GM19467 (cell line): ENCODE measurements around the gene GALNT9.
"Not testable (repeated sequence)": the region's sequence is repeated elsewhere in the genome, so short reads cannot be mapped to it uniquely, and the experiment has no call there.

ENCODE experiments used
- ATAC-seq: cut with Tn5 transposase; IDR thresholded peaks from one replicate; pipeline ENCODE4 v1.9.1; 2021; ENCODE audit warnings: mild to moderate bottlenecking, moderate library complexity; ENCODE audit not compliant: unreplicated experiment

GALNT9 gene

DNA sequence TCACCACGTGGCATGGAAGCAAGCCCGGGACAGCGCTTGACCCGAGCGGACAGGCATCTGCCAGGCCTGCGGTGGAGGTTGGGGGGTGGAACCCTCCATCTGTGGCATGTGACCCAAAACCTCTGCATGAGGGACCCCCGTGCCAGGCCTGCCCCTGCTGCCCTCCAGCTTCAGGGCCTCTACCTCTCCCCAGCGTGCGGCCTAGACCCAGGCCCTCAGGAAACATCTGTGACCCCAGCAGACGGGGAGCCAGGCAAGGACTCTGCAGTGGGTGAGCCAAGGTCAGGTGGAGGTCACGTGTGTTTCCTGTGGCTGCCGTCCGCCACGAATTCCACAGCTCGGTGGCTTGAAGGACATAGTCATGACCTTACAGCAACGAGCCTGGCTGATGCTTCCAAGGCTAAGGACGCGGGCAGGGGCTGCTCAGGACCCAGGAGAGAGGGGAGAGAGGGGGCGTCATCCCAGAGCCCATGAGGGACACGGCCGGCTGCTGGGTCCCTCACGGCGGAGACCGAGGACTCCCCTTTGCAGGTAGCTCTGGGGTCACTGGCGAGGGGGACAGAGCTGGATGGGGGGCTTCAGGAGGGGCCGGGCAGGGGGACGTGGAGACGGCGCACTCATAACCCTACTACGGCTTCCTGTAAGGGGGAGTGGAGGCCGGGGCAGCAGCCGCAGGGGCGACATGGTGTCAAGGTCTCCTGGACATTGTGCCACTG, 91.5 kb downstream of the GALNT9 start:
- no peak for ATAC-seq

DNA sequence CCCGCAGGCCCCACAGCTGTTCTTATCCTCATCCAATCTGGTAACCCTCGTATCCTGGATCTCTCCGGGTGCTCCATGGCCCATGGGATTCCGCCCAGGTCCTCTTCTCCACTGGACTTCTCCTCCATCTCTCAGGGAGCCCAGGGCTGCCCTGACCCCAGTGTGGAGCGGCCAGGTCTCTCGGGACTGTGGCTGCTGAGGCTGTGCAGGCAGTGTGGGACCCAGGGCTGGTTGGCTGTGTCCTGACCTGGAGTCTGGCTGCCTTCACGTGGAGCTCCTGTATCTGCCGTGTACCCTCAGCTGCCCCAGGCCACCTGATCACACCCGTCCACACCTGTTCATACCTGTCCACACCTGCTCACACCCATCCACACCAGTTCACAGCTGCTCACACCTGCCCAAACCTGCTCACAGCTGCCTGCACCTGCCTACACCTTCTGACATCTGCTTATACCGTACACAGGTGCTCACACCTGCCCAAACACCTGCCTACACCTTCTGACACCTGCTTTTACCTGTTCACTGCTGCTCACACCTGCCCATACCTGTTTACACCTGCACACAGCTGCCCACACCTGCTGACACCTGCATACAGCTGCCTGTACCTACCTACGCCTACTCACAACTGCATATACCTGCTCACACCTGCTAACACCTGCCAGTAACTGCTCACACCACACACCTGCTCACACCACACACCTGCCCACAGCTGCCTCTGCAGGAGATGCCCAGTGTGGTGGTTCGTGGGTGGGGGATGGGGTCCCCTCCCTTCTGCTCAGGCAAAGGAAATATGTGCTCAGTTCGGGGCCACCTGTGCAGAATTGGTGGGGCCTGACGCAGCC, 92.2 kb downstream of the GALNT9 start:
- ATAC-seq: no peak

DNA sequence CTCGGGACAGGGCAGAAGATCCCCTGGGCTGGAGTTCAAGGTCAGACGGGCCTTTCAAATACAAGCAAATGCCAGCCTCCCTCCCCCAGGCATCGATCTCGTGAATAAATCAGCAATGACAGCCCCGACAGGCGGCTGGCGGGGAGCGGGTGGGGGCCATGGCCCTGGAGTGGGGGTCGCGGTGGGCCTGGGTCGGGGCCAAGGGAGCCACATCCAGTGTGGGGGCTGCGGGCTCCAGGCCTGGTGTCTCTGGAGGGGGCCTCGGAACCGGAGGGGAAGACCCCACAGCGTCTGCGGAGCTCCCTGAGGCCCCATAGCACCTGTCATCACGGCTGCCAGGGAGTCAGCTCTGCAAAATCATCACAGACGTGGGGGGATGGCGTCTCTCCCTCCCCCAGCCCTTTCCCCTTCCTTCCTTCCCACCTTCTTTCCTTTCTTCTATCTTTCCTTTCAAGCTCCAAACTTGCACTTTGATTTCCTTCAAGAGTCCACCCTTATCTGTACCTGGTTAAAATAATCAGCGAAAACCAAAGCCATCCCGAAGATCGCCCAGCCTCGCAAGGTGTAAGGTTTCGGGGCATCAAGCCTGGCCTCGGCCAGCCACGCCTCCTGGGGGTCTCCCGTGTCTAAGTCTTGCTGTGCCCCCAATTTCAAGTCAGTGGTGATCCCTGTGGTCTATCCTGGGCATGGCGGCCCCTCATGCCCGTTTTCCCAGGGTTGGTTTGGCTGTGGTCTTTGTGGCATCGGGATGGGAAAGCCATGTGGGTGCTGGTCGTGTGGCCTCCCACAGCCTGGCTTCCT, 93.1 kb downstream of the GALNT9 start:
- ATAC-seq: no peak

DNA sequence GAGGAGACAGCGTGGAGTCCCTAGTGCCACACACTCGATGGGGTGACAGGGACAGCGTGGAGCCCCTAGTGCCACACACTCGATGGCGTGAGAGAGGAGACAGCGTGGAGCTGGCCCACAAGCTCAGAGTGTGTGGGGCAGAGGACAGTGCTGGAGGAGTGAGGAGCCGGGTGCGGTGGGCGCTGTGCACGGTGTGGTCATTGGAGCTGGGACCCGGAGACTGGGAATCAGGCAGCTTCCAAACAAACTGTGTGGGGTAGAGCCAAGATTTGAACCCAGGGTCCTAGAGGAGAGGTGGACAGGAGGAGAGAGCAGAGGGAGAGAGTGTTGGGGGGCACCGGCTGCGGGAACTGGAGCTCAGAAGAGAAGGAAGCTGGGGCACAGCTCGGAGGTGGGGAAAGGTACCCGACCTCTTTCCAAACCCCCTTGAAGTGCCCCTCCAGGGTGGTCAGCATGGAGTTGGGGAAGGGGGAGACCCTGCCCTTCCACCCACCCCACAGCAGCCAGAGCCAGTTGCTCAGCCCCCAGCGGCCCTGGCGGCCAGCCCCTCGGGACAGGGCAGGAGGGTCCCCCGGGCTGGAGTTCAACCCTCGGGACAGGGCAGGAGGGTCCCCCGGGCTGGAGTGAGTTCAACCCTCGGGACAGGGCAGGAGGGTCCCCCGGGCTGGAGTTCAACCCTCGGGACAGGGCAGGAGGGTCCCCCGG, 94.1 kb downstream of the GALNT9 start:
- ATAC-seq: no peak

DNA sequence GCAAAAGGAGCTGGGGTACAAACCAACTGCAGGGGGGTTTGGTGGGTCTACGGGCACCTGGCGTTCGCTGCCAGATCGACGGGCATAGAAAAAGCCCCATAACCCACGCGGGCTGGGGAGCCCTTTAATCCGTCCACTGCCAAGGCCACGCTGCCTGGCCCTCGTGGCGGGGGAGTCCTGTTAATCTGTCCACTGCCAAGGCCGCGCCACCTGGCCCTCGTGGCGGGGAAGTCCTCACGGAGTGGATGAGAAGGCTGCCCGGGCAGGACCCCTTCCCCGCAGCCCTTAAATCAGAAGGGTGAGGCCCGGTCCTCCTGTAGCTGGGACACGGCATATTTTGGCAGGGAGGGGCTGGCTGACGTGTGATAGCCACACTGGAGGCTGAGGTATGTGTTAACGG, 99.0 kb downstream of the GALNT9 start:
- ATAC-seq: no peak

DNA sequence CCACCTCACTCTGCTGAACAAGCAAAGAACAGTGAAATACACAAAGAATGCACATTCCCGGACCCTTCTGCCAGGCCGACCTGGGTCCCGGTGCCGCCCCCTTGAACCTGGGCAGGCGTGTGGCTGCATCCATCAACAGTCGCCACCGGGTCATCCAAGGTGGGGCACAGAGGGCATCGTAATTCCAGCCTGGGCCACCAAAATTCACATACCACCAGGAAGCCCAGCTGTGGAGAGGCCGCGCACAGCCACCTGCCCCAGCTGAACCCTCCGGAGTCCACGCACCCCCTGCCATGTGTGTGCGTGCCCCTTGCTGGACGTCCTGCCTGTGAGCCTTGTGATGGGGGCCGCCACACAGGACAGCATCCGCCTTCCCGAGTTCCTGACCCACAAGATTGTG, 99.5 kb downstream of the GALNT9 start:
- no peak for ATAC-seq

DNA sequence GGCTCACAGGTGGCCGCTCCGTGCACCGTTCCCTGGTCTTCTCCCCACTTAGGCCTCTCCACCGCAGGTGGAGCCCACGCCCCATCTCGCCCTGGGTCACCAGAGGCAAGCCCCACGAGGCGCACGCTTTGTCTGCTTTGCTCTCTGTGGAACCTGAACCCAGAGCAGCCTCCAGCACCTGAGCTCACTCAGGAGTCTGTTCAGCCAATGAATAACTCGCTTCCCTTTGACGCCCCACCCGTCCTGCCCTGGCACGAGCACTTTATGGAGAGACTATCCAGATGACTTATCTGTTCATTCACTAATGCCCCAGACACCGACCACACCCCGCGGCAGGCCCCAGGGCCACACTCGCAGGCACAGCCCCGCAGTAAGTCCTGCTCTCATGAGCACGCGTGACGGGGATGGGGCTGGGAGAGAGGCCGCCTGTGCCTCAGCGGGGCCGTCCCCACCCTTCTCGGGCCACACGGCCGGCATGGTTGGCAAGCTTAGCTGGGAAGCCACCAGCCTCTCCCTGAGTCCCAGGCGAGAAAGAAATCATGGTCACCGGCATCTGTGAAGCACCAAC, 100.1 kb downstream of the GALNT9 start:
- ATAC-seq: no peak

DNA sequence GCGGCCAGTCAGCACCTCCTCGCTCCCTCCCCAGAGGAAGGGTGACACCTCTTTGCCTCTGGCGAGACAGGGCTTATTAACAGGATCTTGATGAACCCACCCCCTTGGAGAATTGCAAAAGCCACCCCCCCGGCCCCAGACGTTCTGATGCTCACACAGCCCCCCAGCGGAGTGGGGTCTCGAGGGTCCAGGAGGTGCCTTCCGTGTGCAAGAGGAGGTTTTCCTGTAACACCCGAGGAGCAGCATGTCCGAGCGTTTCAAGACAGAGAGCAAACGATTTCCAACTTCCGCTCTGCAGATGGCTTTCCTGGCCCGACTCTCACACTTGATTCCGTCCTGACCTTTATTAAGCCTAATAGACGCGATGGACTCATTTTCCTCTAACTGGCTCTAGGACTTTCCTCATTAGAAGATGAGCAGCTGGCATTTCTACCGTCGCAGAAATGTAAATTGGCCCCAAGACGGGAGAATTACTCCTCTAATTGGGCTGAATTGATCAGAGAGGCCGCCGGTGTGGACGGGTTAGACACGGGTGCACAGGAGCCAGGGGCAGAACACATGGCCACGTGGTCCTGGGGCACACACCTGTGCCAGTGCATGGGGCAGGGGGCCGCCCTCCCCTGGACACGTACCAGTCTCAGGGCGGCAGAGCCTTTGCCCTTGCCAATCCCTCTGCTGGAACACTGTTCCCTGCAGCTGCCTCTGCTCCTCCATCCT, 100.8 kb downstream of the GALNT9 start:
- ATAC-seq: no peak

DNA sequence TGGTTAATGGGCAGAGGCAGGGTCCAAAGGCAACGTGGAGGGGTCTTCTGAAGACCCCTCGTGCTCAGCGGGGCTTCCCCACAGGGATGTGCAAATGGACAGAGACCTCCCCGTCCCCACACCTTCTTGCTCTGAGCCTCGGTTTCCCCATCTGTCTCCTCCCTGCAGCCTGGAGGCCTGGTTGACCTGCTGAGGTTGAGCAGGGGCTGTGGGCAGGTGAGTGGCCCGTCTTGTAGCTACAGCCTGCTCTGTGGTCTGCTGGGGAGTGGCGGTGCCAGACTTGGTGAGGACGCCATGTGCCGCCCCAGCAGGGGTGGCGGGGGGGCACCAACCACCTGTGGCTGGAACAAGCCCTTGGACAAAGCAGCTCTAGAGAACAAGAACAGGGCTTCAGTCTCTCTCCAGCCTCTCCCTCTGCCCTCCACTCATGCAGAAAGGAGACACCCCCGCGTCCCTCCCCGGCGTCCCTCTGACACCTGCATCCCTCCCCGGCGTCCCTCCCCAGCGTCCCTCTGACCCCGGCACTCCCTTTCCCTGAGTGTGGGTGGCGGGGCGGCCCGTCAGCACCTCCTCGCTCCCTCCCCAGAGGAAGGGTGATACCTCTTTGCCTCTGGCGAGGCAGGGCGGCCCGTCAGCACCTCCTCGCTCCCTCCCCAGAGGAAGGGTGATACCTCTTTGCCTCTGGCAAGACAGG, 101.5 kb downstream of the GALNT9 start:
- ATAC-seq: no peak

DNA sequence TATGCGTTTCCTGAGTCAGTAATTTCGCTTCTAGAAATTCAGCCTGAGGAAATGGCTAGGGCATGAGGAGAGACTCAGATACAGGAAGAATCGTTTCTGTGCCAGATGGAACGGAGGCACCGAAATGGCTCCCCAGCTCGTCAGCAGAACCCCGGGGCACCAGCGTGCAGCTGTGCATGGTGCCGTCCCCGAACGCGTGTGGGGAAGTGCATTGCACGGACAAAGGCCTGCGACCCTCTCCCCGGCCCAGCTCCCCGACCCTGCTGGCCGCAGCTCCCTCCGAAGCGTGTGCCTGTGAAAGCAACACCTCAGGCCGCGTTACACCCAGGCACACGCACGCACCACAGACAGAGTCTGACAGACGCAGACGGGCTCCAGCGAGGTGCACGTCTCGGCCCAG, 102.3 kb downstream of the GALNT9 start:
- ATAC-seq: no peak

DNA sequence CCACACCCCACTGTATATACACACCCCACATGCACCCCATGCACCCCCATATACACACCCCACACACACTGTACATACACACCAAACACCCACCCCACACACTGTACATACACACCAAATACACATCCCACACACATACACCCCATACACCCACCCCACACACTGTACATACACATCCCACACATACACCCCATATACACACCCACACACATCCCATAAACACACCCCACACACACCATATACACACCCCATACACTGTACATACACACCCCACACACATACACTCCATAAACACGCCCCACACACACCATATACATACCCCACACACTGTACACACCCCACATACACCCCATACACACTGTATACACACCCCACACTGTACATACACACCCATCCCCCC, 102.8 kb downstream of the GALNT9 start:
- ATAC-seq: no peak

DNA sequence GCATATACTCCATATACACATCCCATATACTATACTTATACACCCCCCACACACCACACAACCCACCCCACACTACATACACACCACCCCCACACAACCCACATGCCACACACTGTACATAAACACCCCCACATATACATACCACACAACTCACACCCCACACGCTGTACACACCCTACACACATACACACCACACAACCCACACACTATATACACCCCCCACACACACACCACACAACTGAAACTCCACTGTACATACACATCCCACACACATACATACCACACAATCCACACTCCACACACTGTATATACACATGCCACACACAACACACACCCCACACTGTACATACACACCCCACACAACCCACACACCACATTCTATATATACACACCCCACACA, 104.2 kb downstream of the GALNT9 start:
- no peak for ATAC-seq

DNA sequence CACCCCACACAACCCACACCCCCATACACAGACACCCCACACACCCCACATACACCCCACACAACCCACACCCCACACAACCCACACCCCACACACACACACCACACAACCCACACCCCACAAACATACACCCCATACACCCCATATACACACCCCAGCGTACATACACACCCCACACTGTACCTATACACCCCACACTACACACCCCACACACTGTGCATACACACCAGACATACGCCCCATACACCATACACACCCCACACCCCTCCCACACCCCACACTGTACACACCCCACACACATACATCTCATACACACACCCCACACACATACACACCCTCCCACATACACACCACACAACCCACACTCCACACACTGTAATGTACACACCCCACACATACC, 104.9 kb downstream of the GALNT9 start:
- no peak for ATAC-seq

DNA sequence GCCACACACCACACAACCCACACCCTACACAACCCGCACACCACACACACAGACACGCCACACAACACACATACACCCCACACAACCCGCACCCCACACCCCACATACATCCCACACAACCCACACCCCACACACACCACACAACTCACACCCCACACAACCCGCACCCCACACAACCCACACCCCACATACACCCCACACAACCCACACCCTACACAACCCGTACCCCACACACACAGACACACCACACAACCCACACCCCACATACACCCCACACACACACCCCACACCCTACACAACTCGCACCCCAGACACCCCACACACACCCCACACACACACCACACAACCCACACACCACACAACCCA, 106.6 kb downstream of the GALNT9 start:
- ATAC-seq: no peak

DNA sequence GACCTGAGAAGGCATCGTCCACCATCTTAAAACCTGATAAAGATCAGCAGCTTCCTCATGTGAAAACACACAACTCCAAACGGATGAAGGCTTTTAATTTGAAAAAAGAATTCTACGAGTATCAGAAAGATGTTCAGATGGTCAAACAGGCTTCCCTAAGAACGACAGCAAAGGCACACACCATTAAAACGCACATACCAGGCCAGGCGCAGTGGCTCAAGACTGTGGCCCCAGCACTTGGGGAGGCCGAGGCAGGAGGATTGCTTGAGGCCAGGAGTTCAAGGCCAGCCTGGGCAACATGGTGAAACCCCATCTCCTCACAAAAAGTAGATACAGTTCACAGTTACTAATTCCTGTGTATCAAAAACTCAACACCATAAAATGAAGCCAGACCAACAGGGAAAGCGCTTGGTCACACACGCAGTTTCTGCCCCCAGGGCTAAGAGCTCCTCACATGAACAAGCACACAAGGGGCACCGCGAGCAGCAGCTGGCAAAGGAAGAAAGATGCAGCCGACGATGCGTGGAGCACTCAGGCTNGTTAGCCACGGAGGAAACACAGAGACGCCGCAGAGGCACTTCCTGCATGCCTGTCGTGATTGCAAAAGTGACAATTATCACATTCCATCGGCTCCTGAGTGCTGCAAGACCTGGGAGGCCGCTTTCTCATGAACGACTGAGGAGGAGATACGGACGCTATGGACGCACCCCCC, 107.1 kb downstream of the GALNT9 start:
- no peak for ATAC-seq

DNA sequence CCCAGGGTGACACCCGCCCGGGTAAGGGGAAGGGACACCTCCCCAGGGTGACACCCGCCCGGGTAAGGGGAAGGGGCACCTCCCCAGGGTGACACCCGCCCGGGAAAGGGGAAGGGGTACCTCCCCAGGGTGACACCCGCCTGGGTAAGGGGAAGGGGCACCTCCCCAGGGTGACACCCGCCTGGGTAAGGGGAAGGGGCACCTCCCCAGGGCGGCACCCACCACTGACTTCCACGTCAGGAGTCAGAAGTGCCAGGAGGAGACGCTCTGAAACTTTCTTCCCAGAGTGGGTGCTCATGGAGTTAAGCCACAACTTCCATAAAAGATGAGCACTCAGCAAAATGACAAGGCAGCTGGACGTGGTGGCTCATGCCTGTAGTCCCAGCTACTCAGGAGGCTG, 109.6 kb downstream of the GALNT9 start:
- ATAC-seq: not testable (repeated sequence)

DNA sequence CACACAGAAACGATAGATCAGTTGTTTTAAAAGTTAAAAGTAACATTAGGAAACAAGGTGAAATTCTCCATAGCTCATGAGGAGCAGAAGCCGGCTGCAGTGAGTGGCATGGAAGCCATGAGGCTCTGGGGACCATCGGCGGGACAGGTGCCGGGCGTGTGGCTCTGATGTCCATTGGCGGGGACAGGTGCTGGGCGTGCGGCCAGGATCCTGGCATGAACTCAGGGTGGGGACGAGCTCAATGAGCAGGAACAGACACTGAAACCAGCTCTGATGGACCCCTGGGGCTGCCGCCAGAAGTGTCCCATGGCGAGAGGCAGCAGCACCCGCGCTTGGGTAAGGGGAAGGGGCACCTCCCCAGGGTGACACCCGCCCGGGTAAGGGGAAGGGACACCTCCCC, 110.1 kb downstream of the GALNT9 start:
- ATAC-seq: no peak

DNA sequence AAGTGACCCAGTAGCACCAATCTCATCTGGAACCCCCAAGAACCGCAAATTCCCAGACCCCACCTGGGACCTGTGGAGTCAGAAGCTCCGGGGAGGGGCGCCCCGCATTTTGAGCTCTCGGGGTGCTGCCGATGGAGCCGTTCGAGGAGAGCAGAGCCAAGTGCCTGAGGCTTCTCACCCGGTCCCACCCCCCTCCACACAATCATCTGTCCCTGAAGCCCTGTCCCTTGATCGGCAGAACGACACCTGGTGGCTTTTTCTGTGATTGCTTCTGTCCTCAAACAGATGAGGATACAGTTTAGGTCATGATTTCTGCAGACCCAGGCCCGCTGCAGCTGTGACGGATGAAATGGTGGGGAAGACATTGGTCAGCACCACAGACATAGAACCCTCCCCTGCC, 110.5 kb downstream of the GALNT9 start:
- no peak for ATAC-seq

DNA sequence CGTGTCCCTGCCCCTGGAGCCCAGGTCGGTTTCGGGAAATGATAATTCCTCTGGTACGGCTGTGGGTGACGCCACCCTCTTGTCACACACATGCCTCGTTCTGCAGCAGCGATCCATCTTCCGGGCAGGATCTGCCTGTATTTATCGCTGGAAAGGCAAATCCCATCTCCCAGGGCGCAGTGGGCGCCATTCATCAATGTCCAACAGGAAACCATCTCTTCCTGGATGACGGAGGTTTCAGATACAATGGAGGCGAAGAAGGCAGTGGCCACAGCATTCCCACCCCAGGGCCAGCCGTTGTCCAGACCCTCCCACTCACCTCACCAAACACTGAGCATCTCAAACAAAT, 110.9 kb downstream of the GALNT9 start:
- ATAC-seq: no peak
